ENCODE data around the gene KLHL36. TPM values are rescaled to one million over a fixed set of nuclear protein-coding genes. Genes with fewer than 3 reads are reported as not detected.

KLHL36 gene
- total RNA-seq, 1 experiment from 2014 or later: 56.1 TPM

DNA sequence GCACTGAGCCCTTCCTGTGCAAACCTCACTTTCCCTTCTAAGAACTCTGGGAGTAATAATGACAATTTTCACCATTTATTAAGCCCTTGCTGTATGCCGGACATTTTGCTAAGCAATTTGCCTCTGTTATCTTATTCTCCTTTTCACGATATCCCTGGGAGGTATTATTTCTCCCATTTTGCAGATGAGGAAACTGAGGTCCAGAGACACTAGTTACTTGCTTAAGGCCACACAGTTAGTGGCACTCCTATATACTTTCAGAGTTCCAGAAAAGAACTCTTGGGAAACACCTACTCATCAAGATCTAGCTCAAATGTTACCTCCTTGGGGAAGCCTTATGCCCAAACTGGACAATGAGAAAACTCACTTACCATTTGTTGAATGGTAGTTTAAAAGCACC lies 46.7 kb downstream of the KLHL36 start (continued):
- TF ChIP-seq, protein P1, sequence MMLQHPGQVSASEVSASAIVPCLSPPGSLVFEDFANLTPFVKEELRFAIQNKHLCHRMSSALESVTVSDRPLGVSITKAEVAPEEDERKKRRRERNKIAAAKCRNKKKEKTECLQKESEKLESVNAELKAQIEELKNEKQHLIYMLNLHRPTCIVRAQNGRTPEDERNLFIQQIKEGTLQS (CRISPR knock-in tag; conservative IDR thresholded peaks at IDR 0.05): no peak
- TF ChIP-seq, protein P2, sequence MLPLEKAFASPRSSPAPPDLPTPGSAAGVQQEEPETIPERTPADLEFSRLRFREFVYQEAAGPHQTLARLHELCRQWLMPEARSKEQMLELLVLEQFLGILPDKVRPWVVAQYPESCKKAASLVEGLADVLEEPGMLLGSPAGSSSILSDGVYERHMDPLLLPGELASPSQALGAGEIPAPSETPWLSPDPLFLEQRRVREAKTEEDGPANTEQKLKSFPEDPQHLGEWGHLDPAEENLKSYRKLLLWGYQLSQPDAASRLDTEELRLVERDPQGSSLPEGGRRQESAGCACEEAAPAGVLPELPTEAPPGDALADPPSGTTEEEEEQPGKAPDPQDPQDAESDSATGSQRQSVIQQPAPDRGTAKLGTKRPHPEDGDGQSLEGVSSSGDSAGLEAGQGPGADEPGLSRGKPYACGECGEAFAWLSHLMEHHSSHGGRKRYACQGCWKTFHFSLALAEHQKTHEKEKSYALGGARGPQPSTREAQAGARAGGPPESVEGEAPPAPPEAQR (CRISPR knock-in tag; IDR thresholded peaks at IDR 0.05): no peak
- TF ChIP-seq, protein P3, sequence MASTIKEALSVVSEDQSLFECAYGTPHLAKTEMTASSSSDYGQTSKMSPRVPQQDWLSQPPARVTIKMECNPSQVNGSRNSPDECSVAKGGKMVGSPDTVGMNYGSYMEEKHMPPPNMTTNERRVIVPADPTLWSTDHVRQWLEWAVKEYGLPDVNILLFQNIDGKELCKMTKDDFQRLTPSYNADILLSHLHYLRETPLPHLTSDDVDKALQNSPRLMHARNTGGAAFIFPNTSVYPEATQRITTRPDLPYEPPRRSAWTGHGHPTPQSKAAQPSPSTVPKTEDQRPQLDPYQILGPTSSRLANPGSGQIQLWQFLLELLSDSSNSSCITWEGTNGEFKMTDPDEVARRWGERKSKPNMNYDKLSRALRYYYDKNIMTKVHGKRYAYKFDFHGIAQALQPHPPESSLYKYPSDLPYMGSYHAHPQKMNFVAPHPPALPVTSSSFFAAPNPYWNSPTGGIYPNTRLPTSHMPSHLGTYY (CRISPR knock-in tag; IDR thresholded peaks at IDR 0.05): no peak

- ATAC-seq: no peak
- TF ChIP-seq TEAD4 (CRISPR knock-in tag; IDR thresholded peaks at IDR 0.05): no peak
- TF ChIP-seq, protein P4, sequence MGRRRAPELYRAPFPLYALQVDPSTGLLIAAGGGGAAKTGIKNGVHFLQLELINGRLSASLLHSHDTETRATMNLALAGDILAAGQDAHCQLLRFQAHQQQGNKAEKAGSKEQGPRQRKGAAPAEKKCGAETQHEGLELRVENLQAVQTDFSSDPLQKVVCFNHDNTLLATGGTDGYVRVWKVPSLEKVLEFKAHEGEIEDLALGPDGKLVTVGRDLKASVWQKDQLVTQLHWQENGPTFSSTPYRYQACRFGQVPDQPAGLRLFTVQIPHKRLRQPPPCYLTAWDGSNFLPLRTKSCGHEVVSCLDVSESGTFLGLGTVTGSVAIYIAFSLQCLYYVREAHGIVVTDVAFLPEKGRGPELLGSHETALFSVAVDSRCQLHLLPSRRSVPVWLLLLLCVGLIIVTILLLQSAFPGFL (CRISPR knock-in tag; IDR thresholded peaks at IDR 0.05; ENCODE audit: borderline replicate concordance): no peak
- TF ChIP-seq ZNF232 (CRISPR knock-in tag; IDR thresholded peaks at IDR 0.05): 0 out of 2 replicates have a peak, but pooled peaks have one; percentile 34
- 0 out of 2 replicates have a peak, but pooled peaks have one; percentile 31 for TF ChIP-seq E2F1 (CRISPR knock-in tag; IDR thresholded peaks at IDR 0.05)
- H3K4me1 Mint-ChIP-seq: peaks cover 35% of the 10 kb centered on the region
- DNase-seq (ENCODE audit: low spot score): no peak
- H3K4me3 Mint-ChIP-seq: peak overlapping the region; percentile 85
- no peaks in the 10 kb centered on the region for H3K27me3 Mint-ChIP-seq (ENCODE audit: low read depth)
- H3K27ac Mint-ChIP-seq: peak overlapping the region; percentile 94
- no peaks in the 10 kb centered on the region for H3K36me3 Mint-ChIP-seq
- peaks cover 6% of the 10 kb centered on the region for H3K9me3 Mint-ChIP-seq
- ChIA-PET POLR2A (no interaction called here), CTCF (interaction anchor here (0.7 to 1.5 kb wide), 2 partner anchors 27 to 47 kb away, joined by 3 to 4 read pairs; no protein-coding TSS in a partner anchor)
These were observed 50.9 kb downstream of the KLHL36 start for GRCh38 chr16:84699147-84699711.

DNA sequence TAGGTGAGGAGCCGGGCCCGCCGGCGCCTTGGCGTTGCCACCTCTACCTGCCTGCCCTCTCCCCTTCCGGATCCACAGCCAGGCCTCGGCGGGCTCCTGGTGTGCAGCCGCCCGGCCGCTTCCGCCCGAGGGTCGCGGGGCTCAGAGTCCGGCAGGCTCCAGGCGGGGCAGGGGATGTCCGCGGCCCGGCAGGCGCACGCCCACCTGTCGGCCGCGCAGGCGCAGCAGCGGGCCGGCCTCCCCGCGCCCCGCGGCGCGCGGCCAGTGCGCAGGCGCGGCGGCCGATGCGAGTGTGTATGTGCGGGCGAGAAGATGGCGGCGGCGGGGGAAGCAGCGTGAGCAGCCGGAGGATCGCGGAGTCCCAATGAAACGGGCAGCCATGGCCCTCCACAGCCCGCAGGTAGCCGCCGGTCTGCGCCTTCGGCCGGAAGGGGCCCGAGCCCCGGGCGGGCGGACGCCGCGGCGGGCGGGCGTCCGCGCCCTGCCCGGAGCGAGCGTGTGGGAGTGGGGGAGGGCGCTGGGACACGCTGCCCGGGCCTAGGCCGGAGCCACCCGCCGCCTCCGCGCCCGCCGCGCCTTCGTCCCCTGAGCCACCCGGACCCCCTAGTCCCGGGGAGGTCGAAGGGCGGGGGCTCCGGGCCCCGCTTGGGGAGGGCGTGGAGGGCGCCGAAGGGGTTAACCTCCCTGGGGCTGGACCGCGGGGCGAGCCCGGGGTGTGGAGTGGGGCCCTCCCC lies 51.6 kb downstream of the KLHL36 start, which contains the start of gene USP10:
Gene USP10, plus strand, starts transcription at position 289 of the 734 bp plus-strand sequence. Its CDS starts 91 bp downstream, at position 380.
- Mint-ChIP-seq H3K27me3 (ENCODE audit: low read depth) (no peaks in the 10 kb centered on the region), H3K9me3 (peaks cover 6% of the 10 kb centered on the region), H3K4me1 (peaks cover 41% of the 10 kb centered on the region), H3K4me3 (peak within 1 kb of the TSS; percentile 97), H3K27ac (peak within 1 kb of the TSS; percentile 97), H3K36me3 (no peaks in the 10 kb centered on the region)
- DNase-seq (ENCODE audit: low spot score) (peak; percentile 87), ATAC-seq (peak; percentile 95)
- CTCF ChIA-PET: interaction anchor here (1.0 to 2.9 kb wide), 4 partner anchors 26 to 40 kb away, joined by 3 to 16 read pairs (median 7); no protein-coding TSS in a partner anchor
- POLR2A ChIA-PET: interaction anchor here (1.3 to 1.4 kb wide), 2 partner anchors 27 kb away, joined by 3 to 5 read pairs; no protein-coding TSS in a partner anchor
- TF ChIP-seq ZBTB43 (CRISPR knock-in tag; IDR thresholded peaks at IDR 0.05): no peak
- TF ChIP-seq, protein P5, sequence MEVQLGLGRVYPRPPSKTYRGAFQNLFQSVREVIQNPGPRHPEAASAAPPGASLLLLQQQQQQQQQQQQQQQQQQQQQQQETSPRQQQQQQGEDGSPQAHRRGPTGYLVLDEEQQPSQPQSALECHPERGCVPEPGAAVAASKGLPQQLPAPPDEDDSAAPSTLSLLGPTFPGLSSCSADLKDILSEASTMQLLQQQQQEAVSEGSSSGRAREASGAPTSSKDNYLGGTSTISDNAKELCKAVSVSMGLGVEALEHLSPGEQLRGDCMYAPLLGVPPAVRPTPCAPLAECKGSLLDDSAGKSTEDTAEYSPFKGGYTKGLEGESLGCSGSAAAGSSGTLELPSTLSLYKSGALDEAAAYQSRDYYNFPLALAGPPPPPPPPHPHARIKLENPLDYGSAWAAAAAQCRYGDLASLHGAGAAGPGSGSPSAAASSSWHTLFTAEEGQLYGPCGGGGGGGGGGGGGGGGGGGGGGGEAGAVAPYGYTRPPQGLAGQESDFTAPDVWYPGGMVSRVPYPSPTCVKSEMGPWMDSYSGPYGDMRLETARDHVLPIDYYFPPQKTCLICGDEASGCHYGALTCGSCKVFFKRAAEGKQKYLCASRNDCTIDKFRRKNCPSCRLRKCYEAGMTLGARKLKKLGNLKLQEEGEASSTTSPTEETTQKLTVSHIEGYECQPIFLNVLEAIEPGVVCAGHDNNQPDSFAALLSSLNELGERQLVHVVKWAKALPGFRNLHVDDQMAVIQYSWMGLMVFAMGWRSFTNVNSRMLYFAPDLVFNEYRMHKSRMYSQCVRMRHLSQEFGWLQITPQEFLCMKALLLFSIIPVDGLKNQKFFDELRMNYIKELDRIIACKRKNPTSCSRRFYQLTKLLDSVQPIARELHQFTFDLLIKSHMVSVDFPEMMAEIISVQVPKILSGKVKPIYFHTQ (CRISPR knock-in tag; IDR thresholded peaks at IDR 0.05): no peak
- no peak for TF ChIP-seq JUN (CRISPR knock-in tag; IDR thresholded peaks at IDR 0.05)
- no peak for TF ChIP-seq TCF7 (CRISPR knock-in tag; IDR thresholded peaks at IDR 0.05; ENCODE audit: low read depth)
- TF ChIP-seq, protein P6, sequence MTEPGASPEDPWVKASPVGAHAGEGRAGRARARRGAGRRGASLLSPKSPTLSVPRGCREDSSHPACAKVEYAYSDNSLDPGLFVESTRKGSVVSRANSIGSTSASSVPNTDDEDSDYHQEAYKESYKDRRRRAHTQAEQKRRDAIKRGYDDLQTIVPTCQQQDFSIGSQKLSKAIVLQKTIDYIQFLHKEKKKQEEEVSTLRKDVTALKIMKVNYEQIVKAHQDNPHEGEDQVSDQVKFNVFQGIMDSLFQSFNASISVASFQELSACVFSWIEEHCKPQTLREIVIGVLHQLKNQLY (CRISPR knock-in tag; IDR thresholded peaks at IDR 0.05): no peak
- TF ChIP-seq SMAD3 (CRISPR knock-in tag; IDR thresholded peaks at IDR 0.05; ENCODE audit: borderline replicate concordance): 0 out of 2 replicates have a peak, but pooled peaks have one; percentile 24
- no peak for TF ChIP-seq EMX1 (CRISPR knock-in tag; IDR thresholded peaks at IDR 0.05)
- TF ChIP-seq, protein P7, sequence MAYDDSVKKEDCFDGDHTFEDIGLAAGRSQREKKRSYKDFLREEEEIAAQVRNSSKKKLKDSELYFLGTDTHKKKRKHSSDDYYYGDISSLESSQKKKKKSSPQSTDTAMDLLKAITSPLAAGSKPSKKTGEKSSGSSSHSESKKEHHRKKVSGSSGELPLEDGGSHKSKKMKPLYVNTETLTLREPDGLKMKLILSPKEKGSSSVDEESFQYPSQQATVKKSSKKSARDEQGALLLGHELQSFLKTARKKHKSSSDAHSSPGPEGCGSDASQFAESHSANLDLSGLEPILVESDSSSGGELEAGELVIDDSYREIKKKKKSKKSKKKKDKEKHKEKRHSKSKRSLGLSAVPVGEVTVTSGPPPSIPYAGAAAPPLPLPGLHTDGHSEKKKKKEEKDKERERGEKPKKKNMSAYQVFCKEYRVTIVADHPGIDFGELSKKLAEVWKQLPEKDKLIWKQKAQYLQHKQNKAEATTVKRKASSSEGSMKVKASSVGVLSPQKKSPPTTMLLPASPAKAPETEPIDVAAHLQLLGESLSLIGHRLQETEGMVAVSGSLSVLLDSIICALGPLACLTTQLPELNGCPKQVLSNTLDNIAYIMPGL (CRISPR knock-in tag; IDR thresholded peaks at IDR 0.05): 0 out of 2 replicates have a peak, but pooled peaks have one; percentile 34
- peak; percentile 53; the same call in 1 of the 2 replicates for TF ChIP-seq GABPB1 (CRISPR knock-in tag; IDR thresholded peaks at IDR 0.05)
- TF ChIP-seq ETV6 (CRISPR knock-in tag; IDR thresholded peaks at IDR 0.05): peak; percentile 67
